ENCODE measurements around the gene MAGI3.

MAGI3 gene

GRCh38 chr1:113389953-113390834, at the start of gene MAGI3 (continued):
- TF ChIP-seq ZBTB10 (tag by site-specific recombination; IDR thresholded peaks at IDR 0.05) (0 out of 2 replicates have a peak, but pooled peaks have one; percentile 15), FEZF1 (tag by site-specific recombination; IDR thresholded peaks at IDR 0.05) (no peak), KLF7 (tag by site-specific recombination; IDR thresholded peaks at IDR 0.05; ENCODE audit: borderline replicate concordance) (peak; percentile 31; the same call in 1 of the 2 replicates), ZBTB48 (tag by site-specific recombination; IDR thresholded peaks at IDR 0.05) (peak; percentile 84), SCRT2 (tag by site-specific recombination; IDR thresholded peaks at IDR 0.05) (no peak), ZNF830 (tag by site-specific recombination; IDR thresholded peaks at IDR 0.05; ENCODE audit: low read depth) (no peak), ZNF664 (tag by site-specific recombination; IDR thresholded peaks at IDR 0.05) (no peak), RBAK (tag by site-specific recombination; IDR thresholded peaks at IDR 0.05) (no peak), BCL11B (tag by site-specific recombination; IDR thresholded peaks at IDR 0.05; ENCODE audit: low read depth) (peak; percentile 14), ZNF37A (tag by site-specific recombination; IDR thresholded peaks at IDR 0.05) (no peak), ZNF558 (tag by site-specific recombination; IDR thresholded peaks at IDR 0.05) (no peak), ZNF654 (tag by site-specific recombination; IDR thresholded peaks at IDR 0.05; ENCODE audit: low read depth) (no peak), ZNF473 (tag by site-specific recombination; IDR thresholded peaks at IDR 0.05) (no peak), ZNF133 (tag by site-specific recombination; IDR thresholded peaks at IDR 0.05) (no peak), BCL11A (tag by site-specific recombination; IDR thresholded peaks at IDR 0.05; ENCODE audit: low read depth) (no peak), ZNF776 (tag by site-specific recombination; IDR thresholded peaks at IDR 0.05; ENCODE audit: borderline replicate concordance) (no peak), MYNN (tag by site-specific recombination; IDR thresholded peaks at IDR 0.05; ENCODE audit: borderline replicate concordance) (no peak), ZNF555 (tag by site-specific recombination; conservative IDR thresholded peaks at IDR 0.05) (no peak), ZBTB8A (tag by site-specific recombination; IDR thresholded peaks at IDR 0.05) (peak; percentile 89), ZSCAN4 (tag by site-specific recombination; IDR thresholded peaks at IDR 0.05) (no peak), ZNF571 (tag by site-specific recombination; IDR thresholded peaks at IDR 0.05) (no peak), ZNF514 (tag by site-specific recombination; IDR thresholded peaks at IDR 0.05) (no peak), ZBTB26 (tag by site-specific recombination; optimal IDR thresholded peaks at IDR 0.05) (peak; percentile 98), KLF16 (tag by site-specific recombination; IDR thresholded peaks at IDR 0.05) (peak; percentile 47), ZNF184 (tag by site-specific recombination; IDR thresholded peaks at IDR 0.05) (no peak), OSR2 (tag by site-specific recombination; IDR thresholded peaks at IDR 0.05) (no peak), SETDB1 (IDR thresholded peaks at IDR 0.05; ENCODE audit: insufficient read length, low read length) (no peak), ZNF202 (tag by site-specific recombination; IDR thresholded peaks at IDR 0.05; ENCODE audit: borderline replicate concordance) (no peak), SCRT1 (tag by site-specific recombination; IDR thresholded peaks at IDR 0.05; ENCODE audit: borderline replicate concordance) (no peak)
- TF ChIP-seq, protein P1, sequence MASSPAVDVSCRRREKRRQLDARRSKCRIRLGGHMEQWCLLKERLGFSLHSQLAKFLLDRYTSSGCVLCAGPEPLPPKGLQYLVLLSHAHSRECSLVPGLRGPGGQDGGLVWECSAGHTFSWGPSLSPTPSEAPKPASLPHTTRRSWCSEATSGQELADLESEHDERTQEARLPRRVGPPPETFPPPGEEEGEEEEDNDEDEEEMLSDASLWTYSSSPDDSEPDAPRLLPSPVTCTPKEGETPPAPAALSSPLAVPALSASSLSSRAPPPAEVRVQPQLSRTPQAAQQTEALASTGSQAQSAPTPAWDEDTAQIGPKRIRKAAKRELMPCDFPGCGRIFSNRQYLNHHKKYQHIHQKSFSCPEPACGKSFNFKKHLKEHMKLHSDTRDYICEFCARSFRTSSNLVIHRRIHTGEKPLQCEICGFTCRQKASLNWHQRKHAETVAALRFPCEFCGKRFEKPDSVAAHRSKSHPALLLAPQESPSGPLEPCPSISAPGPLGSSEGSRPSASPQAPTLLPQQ (tag by site-specific recombination; IDR thresholded peaks at IDR 0.05) = peak; percentile 45
- TF ChIP-seq, protein P2, sequence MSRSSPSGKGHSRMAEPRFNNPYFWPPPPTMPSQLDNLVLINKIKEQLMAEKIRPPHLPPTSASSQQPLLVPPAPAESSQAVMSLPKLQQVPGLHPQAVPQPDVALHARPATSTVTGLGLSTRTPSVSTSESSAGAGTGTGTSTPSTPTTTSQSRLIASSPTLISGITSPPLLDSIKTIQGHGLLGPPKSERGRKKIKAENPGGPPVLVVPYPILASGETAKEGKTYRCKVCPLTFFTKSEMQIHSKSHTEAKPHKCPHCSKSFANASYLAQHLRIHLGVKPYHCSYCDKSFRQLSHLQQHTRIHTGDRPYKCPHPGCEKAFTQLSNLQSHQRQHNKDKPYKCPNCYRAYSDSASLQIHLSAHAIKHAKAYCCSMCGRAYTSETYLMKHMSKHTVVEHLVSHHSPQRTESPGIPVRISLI (tag by site-specific recombination; IDR thresholded peaks at IDR 0.05) = peak; percentile 97
